K562 (cell line): Measurements from ENCODE around the gene PODXL. TPM values are rescaled to one million over a fixed set of nuclear protein-coding genes. Genes with fewer than 3 reads are reported as not detected.

Source experiments
- polyA plus RNA-seq, 8 experiments: library from polyadenylated mRNA; depleted of rRNA in 4 of 8; stranded (reverse) in 5 of 8; unstranded in 3 of 8; fragments of >200 nt; fragmentation: Nextera tagmentation in 2 of 8; fragmentation: Illumina TruSeq in 1 of 8; extraction: Ambion mirVana in 2 of 8; extraction: Trizol in 1 of 8; gene quantifications; 2 replicates each; pipeline versions ENCODE4 v1.2.1 to v1.2.3, GENCODE V29; 2011 to 2014; ENCODE audit warnings: inconsistent platforms in 1 of 8, missing spikeins in 1 of 8
- total RNA-seq, 7 experiments: library from RNA; depleted of rRNA in 6 of 7; stranded (reverse); fragments of >200 nt in 6 of 7; fragmentation: Illumina TruSeq in 2 of 7; extraction: Trizol in 2 of 7; gene quantifications; 2 replicates each; pipeline versions ENCODE4 v1.2.1 to v1.2.3, GENCODE V29; 2011 to 2021; ENCODE audit warnings: low replicate concordance in 1 of 7
- TF ChIP-seq, protein P1 (sequence below): fragments of 250-450 bp; sonication (Bioruptor Pico); IDR thresholded peaks from 2 replicates; pipeline ENCODE4 v1.5.0; 2021; ENCODE audit warnings: mild to moderate bottlenecking, borderline replicate concordance
- TF ChIP-seq, protein P2 (sequence below), 2 experiments: fragments of 450-650 bp; IDR thresholded peaks; 2 replicates each; pipeline ENCODE4 v1.6.1; 2016
- TF ChIP-seq, protein P3 (sequence below): fragments of 450-650 bp; IDR thresholded peaks from 2 replicates; pipeline ENCODE4 v1.6.1; 2016; ENCODE audit warnings: low read depth

PODXL gene
- total and polyA plus RNA-seq, 9 of the 15 experiments (the other 6 are each of a cell fraction or from before 2014, with no cell fraction given): 0.01 to 0.73 (median 0.07) TPM

DNA sequence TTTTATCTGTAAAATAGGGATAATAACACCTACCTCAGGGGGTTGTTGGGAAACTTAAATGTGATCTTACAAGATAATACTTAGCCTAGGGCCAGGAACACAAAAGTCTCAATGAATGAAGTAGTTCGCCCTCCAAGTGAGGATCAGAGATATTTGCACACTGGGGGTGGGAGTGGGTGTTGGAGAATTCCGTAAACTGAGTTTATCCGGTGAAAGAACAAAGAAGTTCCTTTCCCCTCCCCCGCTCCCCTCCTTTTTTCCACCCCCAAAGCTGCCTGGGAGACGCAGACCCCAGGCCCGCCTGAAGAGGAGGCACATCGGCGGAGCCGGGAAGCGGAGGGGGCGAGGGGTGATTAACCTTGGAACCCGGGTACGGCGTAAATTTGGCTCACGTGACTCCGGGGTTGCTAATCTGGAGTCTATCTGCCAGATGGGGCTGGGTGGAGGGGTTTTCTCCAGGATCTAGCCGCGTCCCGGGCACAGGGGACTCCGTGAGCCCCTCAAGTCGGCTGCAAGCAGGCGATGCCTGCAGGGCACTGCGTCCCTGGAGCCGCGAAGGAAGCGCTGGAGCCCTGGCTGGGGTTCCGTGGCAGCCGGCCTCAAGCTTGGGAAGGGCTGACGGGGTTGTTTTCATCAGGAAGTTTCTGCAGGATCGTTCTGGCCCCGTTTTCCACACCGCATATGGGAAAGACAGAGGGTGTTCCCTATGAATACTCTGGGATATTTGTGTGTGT is 1.4 kb upstream of the PODXL start (continued):
- TF ChIP-seq, protein P1, sequence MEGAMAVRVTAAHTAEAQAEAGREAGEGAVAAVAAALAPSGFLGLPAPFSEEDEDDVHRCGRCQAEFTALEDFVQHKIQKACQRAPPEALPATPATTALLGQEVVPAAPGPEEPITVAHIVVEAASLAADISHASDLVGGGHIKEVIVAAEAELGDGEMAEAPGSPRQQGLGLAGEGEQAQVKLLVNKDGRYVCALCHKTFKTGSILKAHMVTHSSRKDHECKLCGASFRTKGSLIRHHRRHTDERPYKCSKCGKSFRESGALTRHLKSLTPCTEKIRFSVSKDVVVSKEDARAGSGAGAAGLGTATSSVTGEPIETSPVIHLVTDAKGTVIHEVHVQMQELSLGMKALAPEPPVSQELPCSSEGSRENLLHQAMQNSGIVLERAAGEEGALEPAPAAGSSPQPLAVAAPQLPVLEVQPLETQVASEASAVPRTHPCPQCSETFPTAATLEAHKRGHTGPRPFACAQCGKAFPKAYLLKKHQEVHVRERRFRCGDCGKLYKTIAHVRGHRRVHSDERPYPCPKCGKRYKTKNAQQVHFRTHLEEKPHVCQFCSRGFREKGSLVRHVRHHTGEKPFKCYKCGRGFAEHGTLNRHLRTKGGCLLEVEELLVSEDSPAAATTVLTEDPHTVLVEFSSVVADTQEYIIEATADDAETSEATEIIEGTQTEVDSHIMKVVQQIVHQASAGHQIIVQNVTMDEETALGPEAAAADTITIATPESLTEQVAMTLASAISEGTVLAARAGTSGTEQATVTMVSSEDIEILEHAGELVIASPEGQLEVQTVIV (CRISPR knock-in tag): no peak
- TF ChIP-seq, protein P2, sequence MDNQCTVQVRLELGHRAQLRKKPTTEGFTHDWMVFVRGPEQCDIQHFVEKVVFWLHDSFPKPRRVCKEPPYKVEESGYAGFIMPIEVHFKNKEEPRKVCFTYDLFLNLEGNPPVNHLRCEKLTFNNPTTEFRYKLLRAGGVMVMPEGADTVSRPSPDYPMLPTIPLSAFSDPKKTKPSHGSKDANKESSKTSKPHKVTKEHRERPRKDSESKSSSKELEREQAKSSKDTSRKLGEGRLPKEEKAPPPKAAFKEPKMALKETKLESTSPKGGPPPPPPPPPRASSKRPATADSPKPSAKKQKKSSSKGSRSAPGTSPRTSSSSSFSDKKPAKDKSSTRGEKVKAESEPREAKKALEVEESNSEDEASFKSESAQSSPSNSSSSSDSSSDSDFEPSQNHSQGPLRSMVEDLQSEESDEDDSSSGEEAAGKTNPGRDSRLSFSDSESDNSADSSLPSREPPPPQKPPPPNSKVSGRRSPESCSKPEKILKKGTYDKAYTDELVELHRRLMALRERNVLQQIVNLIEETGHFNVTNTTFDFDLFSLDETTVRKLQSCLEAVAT (IDR thresholded peaks at IDR 0.05): no peak
- TF ChIP-seq, protein P3, sequence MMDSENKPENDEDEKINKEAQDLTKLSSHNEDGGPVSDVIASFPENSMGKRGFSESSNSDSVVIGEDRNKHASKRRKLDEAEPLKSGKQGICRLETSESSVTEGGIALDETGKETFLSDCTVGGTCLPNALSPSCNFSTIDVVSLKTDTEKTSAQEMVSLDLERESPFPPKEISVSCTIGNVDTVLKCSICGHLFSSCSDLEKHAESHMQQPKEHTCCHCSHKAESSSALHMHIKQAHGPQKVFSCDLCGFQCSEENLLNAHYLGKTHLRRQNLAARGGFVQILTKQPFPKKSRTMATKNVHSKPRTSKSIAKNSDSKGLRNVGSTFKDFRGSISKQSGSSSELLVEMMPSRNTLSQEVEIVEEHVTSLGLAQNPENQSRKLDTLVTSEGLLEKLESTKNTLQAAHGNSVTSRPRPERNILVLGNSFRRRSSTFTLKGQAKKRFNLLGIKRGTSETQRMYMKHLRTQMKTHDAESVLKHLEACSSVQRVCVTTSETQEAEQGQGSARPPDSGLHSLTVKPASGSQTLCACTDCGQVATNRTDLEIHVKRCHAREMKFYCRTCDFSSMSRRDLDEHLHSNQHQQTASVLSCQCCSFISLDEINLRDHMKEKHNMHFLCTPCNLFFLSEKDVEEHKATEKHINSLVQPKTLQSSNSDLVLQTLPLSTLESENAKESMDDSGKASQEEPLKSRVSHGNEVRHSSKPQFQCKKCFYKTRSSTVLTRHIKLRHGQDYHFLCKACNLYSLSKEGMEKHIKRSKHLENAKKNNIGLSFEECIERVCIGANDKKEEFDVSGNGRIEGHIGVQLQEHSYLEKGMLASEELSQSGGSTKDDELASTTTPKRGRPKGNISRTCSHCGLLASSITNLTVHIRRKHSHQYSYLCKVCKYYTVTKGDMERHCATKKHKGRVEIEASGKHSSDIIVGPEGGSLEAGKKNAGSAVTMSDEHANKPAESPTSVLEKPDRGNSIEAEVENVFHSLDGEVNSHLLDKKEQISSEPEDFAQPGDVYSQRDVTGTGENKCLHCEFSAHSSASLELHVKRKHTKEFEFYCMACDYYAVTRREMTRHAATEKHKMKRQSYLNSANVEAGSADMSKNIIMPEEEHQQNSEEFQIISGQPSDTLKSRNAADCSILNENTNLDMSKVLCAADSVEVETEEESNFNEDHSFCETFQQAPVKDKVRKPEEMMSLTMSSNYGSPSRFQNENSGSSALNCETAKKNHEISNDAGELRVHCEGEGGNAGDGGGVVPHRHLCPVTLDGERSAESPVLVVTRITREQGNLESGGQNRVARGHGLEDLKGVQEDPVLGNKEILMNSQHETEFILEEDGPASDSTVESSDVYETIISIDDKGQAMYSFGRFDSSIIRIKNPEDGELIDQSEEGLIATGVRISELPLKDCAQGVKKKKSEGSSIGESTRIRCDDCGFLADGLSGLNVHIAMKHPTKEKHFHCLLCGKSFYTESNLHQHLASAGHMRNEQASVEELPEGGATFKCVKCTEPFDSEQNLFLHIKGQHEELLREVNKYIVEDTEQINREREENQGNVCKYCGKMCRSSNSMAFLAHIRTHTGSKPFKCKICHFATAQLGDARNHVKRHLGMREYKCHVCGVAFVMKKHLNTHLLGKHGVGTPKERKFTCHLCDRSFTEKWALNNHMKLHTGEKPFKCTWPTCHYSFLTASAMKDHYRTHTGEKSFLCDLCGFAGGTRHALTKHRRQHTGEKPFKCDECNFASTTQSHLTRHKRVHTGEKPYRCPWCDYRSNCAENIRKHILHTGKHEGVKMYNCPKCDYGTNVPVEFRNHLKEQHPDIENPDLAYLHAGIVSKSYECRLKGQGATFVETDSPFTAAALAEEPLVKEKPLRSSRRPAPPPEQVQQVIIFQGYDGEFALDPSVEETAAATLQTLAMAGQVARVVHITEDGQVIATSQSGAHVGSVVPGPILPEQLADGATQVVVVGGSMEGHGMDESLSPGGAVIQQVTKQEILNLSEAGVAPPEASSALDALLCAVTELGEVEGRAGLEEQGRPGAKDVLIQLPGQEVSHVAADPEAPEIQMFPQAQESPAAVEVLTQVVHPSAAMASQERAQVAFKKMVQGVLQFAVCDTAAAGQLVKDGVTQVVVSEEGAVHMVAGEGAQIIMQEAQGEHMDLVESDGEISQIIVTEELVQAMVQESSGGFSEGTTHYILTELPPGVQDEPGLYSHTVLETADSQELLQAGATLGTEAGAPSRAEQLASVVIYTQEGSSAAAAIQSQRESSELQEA: no peak
